ENCODE data around the gene DNAJB6. TPM values are rescaled to one million over a fixed set of nuclear protein-coding genes. Genes with fewer than 3 reads are reported as not detected.

The DNAJB6 gene
- total RNA-seq, 1 donor from 2014 or later = 147 TPM

- no peak for DNase-seq
Measured at GRCh38 chr7:157409753-157410727, 73.2 kb downstream of the DNAJB6 start.

GRCh38 chr7:157410831-157411556 is 74.2 kb downstream of the DNAJB6 start:
- DNase-seq = no peak

DNA sequence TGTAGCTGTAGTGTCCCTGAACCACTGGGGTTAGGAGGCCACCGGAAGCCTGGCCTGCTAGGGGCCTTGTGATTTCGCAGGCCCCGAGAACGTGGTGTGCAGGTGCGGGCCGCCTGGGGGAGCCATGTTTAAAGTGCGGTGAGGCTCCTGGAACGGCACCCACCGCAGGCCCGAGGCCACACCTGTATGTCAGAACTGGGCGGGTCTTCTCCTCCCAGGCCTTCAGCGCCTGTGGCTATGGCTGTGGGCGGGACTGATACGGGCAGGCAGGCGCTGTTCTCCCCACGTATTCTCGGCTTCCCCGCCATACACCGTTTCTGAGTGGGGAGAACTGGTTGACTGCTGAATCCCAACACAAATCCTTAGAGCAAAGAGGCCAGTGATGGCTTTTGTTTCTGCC is 74.8 kb downstream of the DNAJB6 start:
- DNase-seq = no peak

- DNase-seq = no peak
Measured at GRCh38 chr7:157412021-157412443, 75.2 kb downstream of the DNAJB6 start.

- no peak for DNase-seq
Measured at GRCh38 chr7:157412491-157413180, 75.8 kb downstream of the DNAJB6 start.

DNA sequence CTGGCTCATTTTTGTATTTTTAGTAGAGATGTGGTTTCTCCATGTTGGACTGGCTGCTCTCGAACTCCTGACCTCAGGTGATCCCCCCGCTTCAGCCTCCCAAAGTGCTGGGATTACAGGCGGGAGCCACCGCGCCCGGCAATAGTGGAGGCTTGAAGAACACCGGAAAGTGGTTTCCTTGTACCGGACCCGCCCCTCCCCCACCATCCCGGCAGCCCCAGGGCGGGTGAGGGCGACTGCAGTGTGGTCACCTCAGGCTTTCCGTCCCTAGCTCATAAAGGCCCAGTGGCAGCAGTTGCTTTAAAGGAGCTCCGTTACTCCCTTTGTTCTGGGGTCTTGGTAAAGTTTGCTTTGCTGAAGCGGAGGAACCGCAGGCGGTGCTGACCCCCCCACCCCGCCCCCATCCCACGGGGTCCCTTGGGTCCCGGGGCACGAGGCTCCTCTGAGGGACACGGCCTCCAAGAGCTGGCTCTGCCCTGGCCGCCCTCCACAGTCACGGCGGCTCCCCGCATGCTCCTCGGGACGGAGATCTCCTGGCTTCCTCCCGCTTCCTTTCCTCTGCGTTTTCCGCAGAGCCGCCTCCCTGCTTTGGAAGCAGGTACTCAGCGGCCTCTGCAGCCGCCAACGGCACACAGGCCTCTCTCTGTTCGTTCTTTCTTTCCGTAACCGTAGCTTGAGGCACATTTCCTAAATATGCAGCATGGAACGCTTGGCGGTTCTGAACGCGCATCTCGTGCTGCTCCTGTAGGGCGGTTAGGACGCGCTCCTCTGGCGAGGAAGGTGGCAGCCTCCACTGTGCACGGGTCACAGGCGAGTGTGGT is 77.3 kb downstream of the DNAJB6 start:
- no peak for DNase-seq

DNA sequence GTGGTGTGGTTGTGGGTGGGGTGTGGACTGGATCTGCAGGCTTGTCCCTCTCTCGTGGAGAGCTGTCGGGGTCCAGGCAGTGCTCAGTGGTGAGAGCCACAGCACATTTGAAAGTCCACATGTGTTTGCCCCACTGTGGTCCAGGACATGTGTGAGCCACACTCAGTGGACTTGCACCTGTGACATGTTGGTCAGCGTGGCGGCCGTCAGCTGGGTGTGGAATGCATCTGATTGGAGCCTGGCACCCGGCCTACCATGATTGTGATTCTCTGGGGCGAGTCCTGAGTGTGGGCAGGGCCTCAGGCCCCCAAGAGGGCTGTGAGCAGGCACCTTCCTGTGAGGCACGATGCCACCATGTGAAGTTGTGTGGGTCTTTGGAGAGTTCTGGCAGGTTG is 77.9 kb downstream of the DNAJB6 start:
- DNase-seq = no peak

DNA sequence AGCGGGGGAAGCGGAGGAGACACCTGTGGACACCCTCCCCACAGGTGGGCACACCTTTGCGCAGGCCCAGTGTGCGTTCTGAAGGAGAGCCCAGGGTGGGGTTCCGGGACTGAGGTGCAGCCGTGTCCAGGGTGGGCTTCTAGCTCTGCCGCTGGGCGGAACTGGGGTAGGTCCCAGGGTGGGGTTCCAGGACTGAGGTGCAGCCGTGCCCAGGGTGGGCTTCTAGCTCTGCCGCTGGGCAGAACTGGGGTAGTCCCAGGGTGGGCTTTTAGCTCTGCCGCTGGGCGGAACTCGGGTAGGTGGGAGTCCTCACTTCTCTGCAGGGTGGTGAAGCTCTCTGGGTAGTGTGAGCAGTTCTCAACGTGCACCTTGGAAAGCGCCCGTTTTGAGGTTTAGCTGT is 78.7 kb downstream of the DNAJB6 start:
- no peak for DNase-seq

DNA sequence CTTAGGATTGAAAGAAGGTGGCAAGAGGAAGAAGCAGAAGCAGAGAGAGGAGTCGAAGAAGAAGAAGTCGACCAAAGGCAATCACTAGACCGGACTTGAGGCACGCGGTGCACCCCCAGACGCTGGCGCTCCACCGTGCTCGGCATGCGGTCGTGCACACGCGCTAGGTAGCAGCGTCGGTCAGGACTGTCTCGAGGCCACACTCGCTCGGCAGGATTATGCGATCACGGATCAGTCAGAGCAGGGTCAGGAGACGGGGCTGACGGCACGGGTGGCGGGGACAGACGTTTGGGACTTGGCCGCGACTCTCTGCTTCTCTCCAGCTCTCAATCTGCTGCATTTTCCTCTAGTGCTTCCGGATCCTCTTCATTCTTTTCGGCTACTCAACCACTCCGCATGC is 79.2 kb downstream of the DNAJB6 start:
- DNase-seq = no peak

DNA sequence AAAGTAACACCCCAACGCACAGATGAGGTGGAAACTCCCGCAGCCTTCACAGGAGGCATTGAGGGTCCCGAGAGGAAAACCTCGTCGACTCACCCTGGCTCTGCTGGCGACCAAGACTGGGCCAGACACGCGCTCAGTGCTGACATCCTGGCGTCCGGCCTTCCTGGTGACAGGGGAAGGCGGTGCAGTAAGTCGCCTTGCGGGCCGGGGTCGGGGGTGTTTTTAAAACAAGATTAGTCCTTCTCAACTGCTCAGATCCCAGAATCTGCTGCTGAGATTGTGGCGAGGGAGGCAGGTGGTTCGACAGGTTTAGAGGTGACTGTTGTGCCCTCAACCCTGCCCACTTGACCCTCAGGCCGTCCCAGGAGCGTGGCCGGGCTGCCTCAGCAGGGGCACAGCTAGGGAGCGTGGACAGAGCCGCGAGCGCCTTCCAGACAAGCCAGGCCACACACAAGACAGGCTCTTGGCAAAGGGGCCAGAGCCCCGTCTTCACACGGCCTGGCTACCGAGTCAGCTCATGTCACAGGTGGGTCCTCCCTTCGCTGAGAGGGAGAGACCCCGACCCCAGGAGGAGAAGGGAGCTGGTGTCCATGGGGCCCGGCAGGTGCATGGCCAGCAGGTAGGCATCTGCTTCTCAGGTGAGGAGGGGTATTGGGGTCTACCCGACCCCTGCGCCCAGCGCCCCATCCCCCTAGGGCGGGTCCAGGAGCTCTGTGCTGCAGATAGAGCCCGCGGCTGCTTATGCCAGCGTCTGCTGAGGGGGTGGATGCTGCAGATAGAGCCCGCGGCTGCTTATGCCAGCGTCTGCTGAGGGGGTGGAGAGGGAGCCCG is 81.6 kb downstream of the DNAJB6 start:
- DNase-seq = no peak

DNA sequence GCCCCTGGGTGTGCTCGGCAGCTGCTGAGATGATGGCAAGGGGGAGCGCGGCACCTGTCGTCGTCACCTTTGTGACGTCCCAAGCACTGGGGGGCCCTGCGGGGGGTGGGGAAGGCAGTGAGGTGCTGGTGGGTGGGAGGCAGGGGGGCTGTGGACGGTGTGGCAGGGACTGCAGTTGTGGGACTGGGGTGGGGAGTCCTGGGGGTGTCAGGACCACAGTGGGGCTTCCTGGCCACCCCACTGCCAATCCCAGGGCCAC is 82.2 kb downstream of the DNAJB6 start:
- no peak for DNase-seq

GRCh38 chr7:157422279-157422678 is 85.5 kb downstream of the DNAJB6 start:
- DNase-seq = no peak

- DNase-seq = no peak
Measured at GRCh38 chr7:157423348-157423747, 86.5 kb downstream of the DNAJB6 start.

- no peak for DNase-seq
Measured at GRCh38 chr7:157423886-157424565, 87.2 kb downstream of the DNAJB6 start.

DNA sequence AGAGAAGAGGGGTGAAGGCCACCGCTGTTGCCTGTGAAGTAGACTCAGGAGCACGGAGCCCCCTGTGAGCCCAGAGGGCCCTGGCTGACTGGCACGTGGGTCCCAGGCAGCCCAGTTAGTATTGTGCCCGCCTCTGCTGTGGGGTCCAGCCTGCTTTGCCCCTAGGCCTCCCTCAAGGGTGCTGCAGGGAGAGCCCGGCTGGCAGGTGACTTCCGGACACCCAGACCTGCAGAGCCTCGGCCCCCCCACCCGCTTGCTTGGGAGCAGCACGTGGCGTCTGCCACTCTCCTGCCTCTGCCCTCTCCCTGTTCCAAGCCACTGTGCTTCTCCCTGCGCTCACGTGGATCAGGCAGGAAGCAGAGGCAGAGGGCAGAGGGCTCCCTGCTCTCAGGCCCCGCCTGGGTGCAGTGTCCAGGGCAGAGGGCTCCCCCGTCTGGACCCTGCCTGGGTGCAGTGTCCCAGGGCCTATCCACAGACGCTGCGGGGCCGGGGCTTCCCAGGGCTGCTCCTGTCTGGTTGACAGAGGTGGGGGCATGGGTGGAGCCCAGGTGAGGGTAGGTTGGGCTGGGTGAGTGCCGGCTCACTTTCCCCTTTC is 88.4 kb downstream of the DNAJB6 start:
- no peak for DNase-seq

- no peak for DNase-seq
Measured at GRCh38 chr7:157425761-157426160, 89.0 kb downstream of the DNAJB6 start.

GRCh38 chr7:157426463-157427301 is 89.9 kb downstream of the DNAJB6 start:
- DNase-seq = no peak

- DNase-seq = no peak
Measured at GRCh38 chr7:157427811-157428553, 91.2 kb downstream of the DNAJB6 start.

- no peak for DNase-seq
Measured at GRCh38 chr7:157428554-157428945, 91.7 kb downstream of the DNAJB6 start.
